NT2/D1 (cell line): Measurements from ENCODE around the gene ZHX3.

ENCODE experiments used
- YY1 ChIP-seq: IDR thresholded peaks from 2 replicates; pipeline ENCODE4 v1.6.1; 2011; ENCODE audit not compliant: insufficient read length, insufficient read depth
- ZNF274 ChIP-seq: IDR thresholded peaks from 2 replicates; pipeline ENCODE4 v1.6.1; 2011; ENCODE audit warnings: mild to moderate bottlenecking, low read depth, low read length

DNA sequence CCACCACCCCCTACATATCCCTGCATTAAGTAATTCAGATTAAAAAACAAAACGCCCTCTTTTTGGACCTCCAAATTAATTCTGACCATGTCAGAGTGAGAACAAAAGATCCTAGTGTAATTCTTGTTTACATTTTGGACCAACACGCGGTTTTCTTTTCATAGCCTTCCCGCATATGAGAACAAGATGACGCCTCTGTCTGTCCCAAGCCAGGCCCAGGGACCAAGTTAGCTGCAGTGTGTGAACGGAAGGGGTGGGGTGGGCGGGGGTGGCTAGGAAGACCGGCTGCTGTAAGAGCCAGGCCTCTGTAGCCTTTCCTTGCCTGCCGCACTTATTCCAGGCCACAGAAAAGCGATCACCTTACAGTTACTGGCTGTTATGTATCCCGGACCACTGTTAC is 112.2 kb downstream of the ZHX3 start:
- no peak for TF ChIP-seq YY1
- no peak for TF ChIP-seq ZNF274
